Colonic mucosa (tissue), 4 donors: ENCODE measurements around the gene PRKN. TPM values are rescaled to one million over a fixed set of nuclear protein-coding genes. Genes with fewer than 3 reads are reported as not detected.

ENCODE experiments used
- DNase-seq: peaks from one replicate; pipeline ENCODE4 v3.0.0-alpha.2; 2020
- H3K27ac ChIP-seq: fragments of 200-600 bp; one replicate; pipeline ENCODE4 v1.8.0; 2021
- H3K27me3 ChIP-seq: fragments of 200-600 bp; one replicate; pipeline ENCODE4 v1.8.0; 2021
- H3K36me3 ChIP-seq: fragments of 200-600 bp; one replicate; pipeline ENCODE4 v1.8.0; 2021
- H3K4me1 ChIP-seq: fragments of 200-600 bp; one replicate; pipeline ENCODE4 v1.8.0; 2021; ENCODE audit warnings: mild to moderate bottlenecking
- H3K4me3 ChIP-seq: fragments of 200-600 bp; one replicate; pipeline ENCODE4 v1.8.0; 2021
- H3K9ac ChIP-seq, 2 donors: one replicate each; pipeline ENCODE4 v1.7.0; 2013; ENCODE audit warnings: control low read depth in 2 of 2, low read depth in 2 of 2, low read length in 2 of 2
- H3K9me3 ChIP-seq: fragments of 200-600 bp; one replicate; pipeline ENCODE4 v1.8.0; 2021
- intact Hi-C: fragments of 100-400 bp; cut with DNase I; formaldehyde crosslinking; loops from one replicate; pipeline ENCODE4 v1.14.1; 2022
- total RNA-seq, 2 donors: library from RNA; stranded (reverse); fragmentation: NEBNext Ultra II Directional in 1 of 2; extraction: Animal tissue kit (Norgen Biotek cat#: 25700) in 1 of 2; gene quantifications; one replicate each; pipeline ENCODE4 v1.2.1, GENCODE V29; 2021
- TF ChIP-seq, protein P1 (sequence below): fragments of 200-600 bp; IDR thresholded peaks from one replicate; pipeline ENCODE4 v1.8.0; 2022; ENCODE audit warnings: antibody characterized with exemption, mild to moderate bottlenecking
- donor health status: healthy.
- donor health status: DM: no; HTN: no; CAD: no.
- donor health status: DM: no; HTN: no; CAD: no.

PRKN gene
- total RNA-seq, 2 donors from 2014 or later: 3.7 to 8.1 TPM

DNA sequence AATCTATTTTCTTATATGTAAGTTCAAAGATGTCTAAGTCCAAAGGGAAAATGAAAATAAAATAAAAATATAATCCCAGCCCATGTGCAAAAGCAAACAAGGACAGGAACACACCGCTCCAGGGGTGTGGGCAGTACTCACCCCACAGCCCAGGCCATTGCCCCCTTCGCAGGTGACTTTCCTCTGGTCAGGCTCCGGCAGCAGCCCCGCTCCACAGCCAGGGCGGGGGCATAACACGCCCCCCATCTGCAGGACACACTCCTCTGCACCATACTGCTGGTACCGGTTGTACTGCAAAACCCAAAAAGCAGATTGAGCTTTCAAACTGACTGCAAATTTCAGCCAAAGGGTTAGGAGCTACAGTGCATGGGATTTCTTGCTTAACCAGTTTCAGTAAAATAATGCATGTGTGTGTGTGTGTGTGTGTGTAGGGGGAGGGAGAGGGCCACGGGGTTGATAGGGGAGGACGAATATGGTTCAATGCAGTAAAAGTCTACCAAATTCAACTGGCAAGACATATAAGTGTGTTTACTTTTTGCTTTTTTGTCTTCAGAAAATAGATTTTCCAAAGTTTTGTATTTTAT, 1178.8 kb downstream of the PRKN start:
- H3K27ac ChIP-seq: no peak overlapping the region

DNA sequence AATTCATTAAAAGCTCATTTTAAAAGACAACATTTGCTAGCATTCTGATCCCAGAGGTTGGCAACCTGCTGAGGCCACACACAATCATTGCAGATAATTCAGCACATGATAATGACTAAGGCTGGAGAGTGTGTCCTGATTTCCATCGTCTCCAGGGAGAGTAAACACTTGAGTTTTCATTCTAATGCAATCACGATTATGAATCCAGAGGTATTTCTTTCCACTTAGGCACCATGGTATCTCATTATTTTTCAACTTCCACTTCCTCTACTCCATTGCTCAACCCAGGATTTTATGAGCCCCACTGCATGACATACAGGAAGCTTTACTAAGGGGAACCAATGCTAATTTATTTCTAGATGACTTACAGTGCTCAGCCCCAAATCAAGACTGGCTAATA, 1179.9 kb downstream of the PRKN start:
- Histone ChIP-seq H3K4me1 (no peaks in the 10 kb centered on the region), H3K9ac (no peak overlapping the region), H3K36me3 (no peaks in the 10 kb centered on the region), H3K4me3 (no peak overlapping the region), H3K27me3 (no peaks in the 10 kb centered on the region), H3K9me3 (no peaks in the 10 kb centered on the region), H3K27ac (no peak overlapping the region)
- intact Hi-C loops: no loop called here
- no peak for DNase-seq
- TF ChIP-seq, protein P1, sequence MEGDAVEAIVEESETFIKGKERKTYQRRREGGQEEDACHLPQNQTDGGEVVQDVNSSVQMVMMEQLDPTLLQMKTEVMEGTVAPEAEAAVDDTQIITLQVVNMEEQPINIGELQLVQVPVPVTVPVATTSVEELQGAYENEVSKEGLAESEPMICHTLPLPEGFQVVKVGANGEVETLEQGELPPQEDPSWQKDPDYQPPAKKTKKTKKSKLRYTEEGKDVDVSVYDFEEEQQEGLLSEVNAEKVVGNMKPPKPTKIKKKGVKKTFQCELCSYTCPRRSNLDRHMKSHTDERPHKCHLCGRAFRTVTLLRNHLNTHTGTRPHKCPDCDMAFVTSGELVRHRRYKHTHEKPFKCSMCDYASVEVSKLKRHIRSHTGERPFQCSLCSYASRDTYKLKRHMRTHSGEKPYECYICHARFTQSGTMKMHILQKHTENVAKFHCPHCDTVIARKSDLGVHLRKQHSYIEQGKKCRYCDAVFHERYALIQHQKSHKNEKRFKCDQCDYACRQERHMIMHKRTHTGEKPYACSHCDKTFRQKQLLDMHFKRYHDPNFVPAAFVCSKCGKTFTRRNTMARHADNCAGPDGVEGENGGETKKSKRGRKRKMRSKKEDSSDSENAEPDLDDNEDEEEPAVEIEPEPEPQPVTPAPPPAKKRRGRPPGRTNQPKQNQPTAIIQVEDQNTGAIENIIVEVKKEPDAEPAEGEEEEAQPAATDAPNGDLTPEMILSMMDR: no peak

More for the DNA sequence above, 1178.8 kb downstream of the PRKN start:
- TF ChIP-seq, protein P1: no peak
- no peak for DNase-seq
- Histone ChIP-seq H3K27me3 (no peaks in the 10 kb centered on the region), H3K4me1 (no peaks in the 10 kb centered on the region), H3K9me3 (no peaks in the 10 kb centered on the region), H3K36me3 (no peaks in the 10 kb centered on the region), H3K9ac (no peak overlapping the region), H3K4me3 (no peak overlapping the region)
- intact Hi-C loops: no loop called here

DNA sequence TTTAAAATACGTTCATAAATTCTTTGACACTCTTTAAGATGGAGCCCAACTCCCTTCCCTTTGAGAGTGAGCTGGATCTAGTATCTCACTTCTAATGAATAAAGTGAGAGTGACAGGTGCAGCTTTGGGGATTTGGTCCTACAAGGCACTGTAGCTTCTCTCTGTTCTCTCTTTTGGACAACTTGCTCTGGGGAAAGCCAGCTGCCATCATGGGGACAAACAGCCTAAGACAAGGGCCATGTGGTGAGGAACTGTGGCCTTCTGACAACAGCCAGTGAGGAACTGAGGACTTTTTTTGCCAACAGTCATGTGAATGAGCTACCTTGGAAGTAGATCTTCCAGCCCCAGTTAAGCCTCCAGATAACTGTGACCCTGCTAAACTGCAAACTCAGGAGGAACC, 1180.9 kb downstream of the PRKN start:
- TF ChIP-seq, protein P1: no peak
- intact Hi-C loops: no loop called here
- H3K9me3 ChIP-seq: no peaks in the 10 kb centered on the region
- no peaks in the 10 kb centered on the region for H3K27me3 ChIP-seq
- H3K36me3 ChIP-seq: no peaks in the 10 kb centered on the region
- H3K4me1 ChIP-seq: no peaks in the 10 kb centered on the region
- H3K4me3 ChIP-seq: no peak overlapping the region
- no peak for DNase-seq
- H3K27ac ChIP-seq: no peak overlapping the region
- H3K9ac ChIP-seq: no peak overlapping the region

DNA sequence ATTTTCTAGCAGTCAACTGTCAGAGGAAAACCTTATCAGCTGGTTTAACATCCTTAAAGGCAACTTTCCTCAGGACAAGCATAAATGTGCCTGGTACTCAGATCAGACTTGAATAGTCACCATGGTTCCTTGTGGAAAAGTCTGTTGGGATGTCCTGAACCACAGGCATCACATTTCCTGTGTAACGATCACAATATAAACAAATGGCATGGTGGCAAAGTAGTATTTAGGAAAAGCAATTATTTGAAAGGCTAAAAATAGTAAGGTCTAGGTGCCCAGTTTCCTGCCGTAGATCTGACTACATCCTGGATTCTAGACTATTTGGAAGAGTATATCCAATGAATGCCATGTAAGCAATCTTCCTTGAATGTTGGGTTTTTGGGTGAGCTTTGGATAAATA, 1181.8 kb downstream of the PRKN start:
- H3K9me3 ChIP-seq: no peaks in the 10 kb centered on the region
- H3K9ac ChIP-seq: no peak overlapping the region
- no peak overlapping the region for H3K27ac ChIP-seq
- H3K4me1 ChIP-seq: no peaks in the 10 kb centered on the region
- no peak overlapping the region for H3K4me3 ChIP-seq
- H3K36me3 ChIP-seq: no peaks in the 10 kb centered on the region
- intact Hi-C loops: no loop called here
- TF ChIP-seq, protein P1: no peak
- DNase-seq: no peak
- H3K27me3 ChIP-seq: no peaks in the 10 kb centered on the region

DNA sequence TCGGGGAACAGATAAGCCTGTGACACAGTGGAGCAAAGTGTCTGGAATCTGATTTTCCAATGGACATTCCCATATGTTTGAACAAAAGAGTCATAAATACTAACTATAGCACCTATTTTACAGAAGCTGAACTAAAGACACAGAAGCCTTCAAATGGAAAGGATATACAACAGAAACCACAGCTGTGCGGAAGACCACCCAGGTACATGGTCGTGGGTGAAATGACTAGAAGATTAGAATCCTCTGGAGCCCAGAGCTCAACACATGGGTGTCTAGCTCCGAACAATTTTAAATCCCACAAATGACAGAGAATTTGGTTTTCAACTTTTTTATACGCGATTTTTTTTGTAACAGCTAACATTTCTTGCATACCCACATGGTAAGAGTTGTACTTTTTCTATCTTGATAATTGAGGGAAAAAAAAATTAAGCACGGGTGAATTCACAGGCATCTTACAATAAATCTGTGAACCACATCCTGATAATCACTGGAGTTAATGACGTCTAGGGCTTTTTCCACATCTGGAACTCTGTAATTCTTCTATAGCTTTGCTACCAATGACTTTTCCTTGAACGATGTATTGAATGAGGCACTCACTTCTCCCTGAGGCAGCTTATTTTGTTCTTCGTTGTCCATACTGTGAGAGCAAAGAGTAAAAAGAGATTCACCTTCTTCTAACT, 1182.6 kb downstream of the PRKN start:
- no peaks in the 10 kb centered on the region for H3K36me3 ChIP-seq
- no peak overlapping the region for H3K27ac ChIP-seq
- no peaks in the 10 kb centered on the region for H3K9me3 ChIP-seq
- H3K4me3 ChIP-seq: no peak overlapping the region
- H3K27me3 ChIP-seq: no peaks in the 10 kb centered on the region
- H3K4me1 ChIP-seq: no peaks in the 10 kb centered on the region
- TF ChIP-seq, protein P1: no peak
- intact Hi-C loops: no loop called here
- H3K9ac ChIP-seq: no peak overlapping the region
- no peak for DNase-seq
